Mesenchymal stem cell (in vitro differentiated cells and primary cell): ENCODE results near the gene BUD13.
"Not testable (repeated sequence)": the region's sequence is repeated elsewhere in the genome, so short reads cannot be mapped to it uniquely, and the experiment has no call there.

ENCODE experiments used
- DNase-seq: peaks from one replicate; pipeline ENCODE4 v3.0.0-alpha.2; 2013
- H2AFZ ChIP-seq: one replicate; pipeline ENCODE4 v1.6.1; 2013; ENCODE audit warnings: low read depth, mild to moderate bottlenecking, control low read depth, inconsistent platforms, low read length, moderate library complexity
- H2AK5ac ChIP-seq: 2 replicates; pipeline ENCODE4 v1.6.1; 2013; ENCODE audit warnings: low read length, moderate library complexity, mild to moderate bottlenecking, inconsistent platforms; ENCODE audit not compliant: severe bottlenecking
- H2BK120ac ChIP-seq: one replicate; pipeline ENCODE4 v1.6.1; 2013; ENCODE audit warnings: low read depth, mild to moderate bottlenecking, inconsistent platforms, low read length, moderate library complexity
- H2BK12ac ChIP-seq, 2 experiments: one replicate each; pipeline ENCODE4 v1.6.1; 2013; ENCODE audit warnings: inconsistent platforms in 2 of 2, low read length in 2 of 2, mild to moderate bottlenecking in 2 of 2, moderate library complexity in 2 of 2, control low read depth in 1 of 2
- H2BK15ac ChIP-seq: one replicate; pipeline ENCODE4 v1.6.1; 2013; ENCODE audit warnings: mild to moderate bottlenecking, low read depth, inconsistent platforms; ENCODE audit not compliant: poor library complexity, severe bottlenecking
- H2BK5ac ChIP-seq: 2 replicates; pipeline ENCODE4 v1.6.1; 2013; ENCODE audit warnings: low read depth, mild to moderate bottlenecking, low read length, control low read depth, inconsistent platforms; ENCODE audit not compliant: poor library complexity, severe bottlenecking
- H3K14ac ChIP-seq, 2 experiments: one replicate each; pipeline ENCODE4 v1.6.1; 2013; ENCODE audit warnings: inconsistent platforms in 2 of 2, low read length in 2 of 2, control low read depth in 1 of 2, mild to moderate bottlenecking in 1 of 2, moderate library complexity in 1 of 2
- H3K18ac ChIP-seq, 2 experiments: one replicate each; pipeline ENCODE4 v1.6.1; 2013; ENCODE audit warnings: inconsistent platforms in 2 of 2, low read length in 2 of 2, control low read depth in 1 of 2, low read depth in 1 of 2, mild to moderate bottlenecking in 1 of 2
- H3K23ac ChIP-seq, 2 experiments: one replicate each; pipeline ENCODE4 v1.6.1; 2013; ENCODE audit warnings: inconsistent platforms in 2 of 2, low read length in 2 of 2, mild to moderate bottlenecking in 2 of 2, moderate library complexity in 2 of 2, control low read depth in 1 of 2
- H3K27ac ChIP-seq: 2 replicates; pipeline ENCODE4 v1.5.1; 2013; ENCODE audit warnings: mild to moderate bottlenecking, moderate library complexity, low read length, control low read depth, inconsistent platforms; ENCODE audit not compliant: poor library complexity, severe bottlenecking
- H3K27me3 ChIP-seq, 2 experiments: 2 replicates each; pipeline versions ENCODE4 v1.6.1 to v1.7.0; 2013; ENCODE audit warnings: low read length in 2 of 2, mild to moderate bottlenecking in 2 of 2, moderate library complexity in 2 of 2, control low read depth in 1 of 2, inconsistent platforms in 1 of 2; ENCODE audit not compliant: control insufficient read depth in 1 of 2, insufficient read depth in 1 of 2
- H3K36me3 ChIP-seq, 2 experiments: 2 replicates each; pipeline versions ENCODE4 v1.6.1 to v1.7.0; 2013; ENCODE audit warnings: low read length in 2 of 2, control low read depth in 1 of 2, inconsistent platforms in 1 of 2, low read depth in 1 of 2, mild to moderate bottlenecking in 1 of 2; ENCODE audit not compliant: insufficient read depth in 2 of 2, control insufficient read depth in 1 of 2
- H3K4ac ChIP-seq, 2 experiments: one replicate each; pipeline ENCODE4 v1.6.1; 2013; ENCODE audit warnings: inconsistent platforms in 2 of 2, low read length in 2 of 2, mild to moderate bottlenecking in 2 of 2, moderate library complexity in 2 of 2, control low read depth in 1 of 2, low read depth in 1 of 2
- H3K4me1 ChIP-seq: 2 replicates; pipeline ENCODE4 v1.6.1; 2013; ENCODE audit warnings: low read depth, low read length, control low read depth; ENCODE audit not compliant: control insufficient read depth, insufficient read depth
- H3K4me2 ChIP-seq: 2 replicates; pipeline ENCODE4 v1.6.1; 2013; ENCODE audit warnings: low read length, mild to moderate bottlenecking, inconsistent platforms; ENCODE audit not compliant: poor library complexity, severe bottlenecking
- H3K4me3 ChIP-seq, 2 experiments: 2 replicates each; pipeline versions ENCODE4 v1.5.1 to v1.7.0; 2013; ENCODE audit warnings: low read length in 2 of 2, mild to moderate bottlenecking in 2 of 2, control low read depth in 1 of 2, low read depth in 1 of 2; ENCODE audit not compliant: insufficient read depth in 1 of 2
- H3K79me1 ChIP-seq: replicated peaks from 2 replicates; pipeline ENCODE4 v1.6.1; 2013; ENCODE audit warnings: mild to moderate bottlenecking, control low read depth, low read length, inconsistent platforms; ENCODE audit not compliant: poor library complexity, severe bottlenecking
- H3K9ac ChIP-seq: 2 replicates; pipeline ENCODE4 v1.7.0; 2013; ENCODE audit warnings: mild to moderate bottlenecking, low read length, moderate library complexity
- H3K9me3 ChIP-seq: 2 replicates; pipeline ENCODE4 v1.7.0; 2013; ENCODE audit warnings: mild to moderate bottlenecking, low read length; ENCODE audit not compliant: control insufficient read depth
- H4K8ac ChIP-seq: one replicate; pipeline ENCODE4 v1.6.1; 2013; ENCODE audit warnings: inconsistent platforms, mild to moderate bottlenecking, low read length, moderate library complexity
- H4K91ac ChIP-seq: one replicate; pipeline ENCODE4 v1.6.1; 2013; ENCODE audit warnings: mild to moderate bottlenecking, low read length, inconsistent platforms
- WGBS: methylation state at CpG from one replicate; pipeline ENCODE4 v1.1.7; 2013; ENCODE audit warnings: mixed read lengths; 5-methylcytosine and 5-hydroxymethylcytosine counted together

Gene BUD13

GRCh38 chr11:116762132-116762531 is 10.7 kb downstream of the BUD13 start:
- WGBS = 95% methylated on average over 2 of the region's 2 CpGs
- no peak overlapping the region for H3K4me2 ChIP-seq
- no peak overlapping the region for H3K4ac ChIP-seq
- H3K27ac ChIP-seq = no peak overlapping the region
- DNase-seq = no peak
- no peak overlapping the region for H2AK5ac ChIP-seq
- no peak overlapping the region for H3K9ac ChIP-seq
- peaks cover 21 to 73% of the 10 kb centered on the region in 2 experiments for H3K36me3 ChIP-seq
- H2BK15ac ChIP-seq = no peak overlapping the region
- H3K18ac ChIP-seq = no peak overlapping the region
- H4K8ac ChIP-seq = no peak overlapping the region
- H3K79me1 ChIP-seq = peaks cover 28% of the 10 kb centered on the region
- no peak overlapping the region for H2BK12ac ChIP-seq
- H2BK5ac ChIP-seq = no peak overlapping the region
- H3K23ac ChIP-seq = no peak overlapping the region
- H3K14ac ChIP-seq = no peak overlapping the region
- no peak overlapping the region for H2AFZ ChIP-seq
- no peaks in the 10 kb centered on the region for H3K27me3 ChIP-seq
- H4K91ac ChIP-seq = no peak overlapping the region
- H3K4me1 ChIP-seq = no peaks in the 10 kb centered on the region
- H3K9me3 ChIP-seq = no peaks in the 10 kb centered on the region
- no peak overlapping the region for H2BK120ac ChIP-seq
- no peak overlapping the region for H3K4me3 ChIP-seq

GRCh38 chr11:116756044-116756443 is 16.7 kb downstream of the BUD13 start:
- H2BK5ac ChIP-seq, H3K9ac ChIP-seq, H2AK5ac ChIP-seq, H3K9me3 ChIP-seq, H4K8ac ChIP-seq, H2AFZ ChIP-seq, H4K91ac ChIP-seq, H3K4me2 ChIP-seq, H2BK120ac ChIP-seq, H3K4me1 ChIP-seq, H3K23ac ChIP-seq, DNase-seq, H3K18ac ChIP-seq, H3K27me3 ChIP-seq, H2BK12ac ChIP-seq, H3K4me3 ChIP-seq, H2BK15ac ChIP-seq, H3K27ac ChIP-seq, H3K14ac ChIP-seq, H3K4ac ChIP-seq: not testable (repeated sequence)
- H3K36me3 ChIP-seq = peaks cover 23 to 84% of the 10 kb centered on the region in 2 experiments
- peaks cover 13% of the 10 kb centered on the region for H3K79me1 ChIP-seq
- WGBS = 97% methylated on average over 8 of the region's 8 CpGs

- Histone ChIP-seq H2BK5ac (no peak overlapping the region), H3K4me1 (no peaks in the 10 kb centered on the region), H4K8ac (no peak overlapping the region), H2BK15ac (no peak overlapping the region), H3K4me3 (no peak overlapping the region), H4K91ac (no peak overlapping the region), H3K27me3 (no peaks in the 10 kb centered on the region), H3K79me1 (peaks cover 9% of the 10 kb centered on the region), H3K14ac (no peak overlapping the region), H2BK120ac (no peak overlapping the region), H3K23ac (no peak overlapping the region), H2BK12ac (no peak overlapping the region), H3K4me2 (no peak overlapping the region), H3K9ac (no peak overlapping the region), H3K27ac (no peak overlapping the region), H3K4ac (no peak overlapping the region), H2AK5ac (no peak overlapping the region), H3K9me3 (peaks cover 8% of the 10 kb centered on the region), H3K36me3 (peaks cover 18 to 77% of the 10 kb centered on the region in 2 experiments), H2AFZ (no peak overlapping the region), H3K18ac (no peak overlapping the region)
- WGBS = 98% methylated on average over 2 of the region's 2 CpGs
- DNase-seq = no peak
These were observed 22.6 kb downstream of the BUD13 start for GRCh38 chr11:116750070-116750718.

- Histone ChIP-seq H3K36me3 (peaks cover 6 to 7% of the 10 kb centered on the region in 2 experiments), H4K8ac (peak overlapping the region; percentile 64), H4K91ac (no peak overlapping the region), H2BK15ac (no peak overlapping the region), H3K9me3 (no peaks in the 10 kb centered on the region), H2BK120ac (no peak overlapping the region), H3K27ac (no peak overlapping the region), H2AFZ (no peak overlapping the region), H2AK5ac (no peak overlapping the region), H3K23ac (no peak overlapping the region), H2BK12ac (no peak overlapping the region), H3K4me2 (no peak overlapping the region), H2BK5ac (no peak overlapping the region), H3K4me1 (peaks cover 2% of the 10 kb centered on the region), H3K18ac (no peak overlapping the region), H3K9ac (peak overlapping the region; percentile 53), H3K14ac (no peak overlapping the region), H3K4ac (no peak overlapping the region), H3K27me3 (no peaks in the 10 kb centered on the region), H3K79me1 (no peaks in the 10 kb centered on the region), H3K4me3 (no peak overlapping the region)
- WGBS = 70% methylated on average over 3 of the region's 6 CpGs
- DNase-seq = peak; percentile 15
These were observed 30.7 kb downstream of the BUD13 start for GRCh38 chr11:116742104-116742503.
